Ishikawa (cell line): Measurements from ENCODE around the gene TJAP1.

ENCODE experiments used
- CEBPB ChIP-seq: IDR thresholded peaks from 2 replicates; pipeline ENCODE4 v1.6.1; 2012
- CREB1 ChIP-seq: IDR thresholded peaks from 2 replicates; pipeline ENCODE4 v1.6.1; 2012; ENCODE audit warnings: low read depth
- EGR1 ChIP-seq: IDR thresholded peaks from 2 replicates; pipeline ENCODE4 v1.6.1; 2012
- EP300 ChIP-seq: IDR thresholded peaks from 2 replicates; pipeline ENCODE4 v1.6.1; 2012; ENCODE audit warnings: borderline replicate concordance
- FOXM1 ChIP-seq: IDR thresholded peaks from 2 replicates; pipeline ENCODE4 v1.6.1; 2012; ENCODE audit warnings: low read depth, borderline replicate concordance
- MAX ChIP-seq: IDR thresholded peaks from 2 replicates; pipeline ENCODE4 v1.6.1; 2012
- NFIC ChIP-seq: IDR thresholded peaks from 2 replicates; pipeline ENCODE4 v1.6.1; 2012
- RAD21 ChIP-seq: IDR thresholded peaks from 2 replicates; pipeline ENCODE4 v1.6.1; 2012; ENCODE audit warnings: low read depth
- TAF1 ChIP-seq: IDR thresholded peaks from 2 replicates; pipeline ENCODE4 v1.6.1; 2012; ENCODE audit warnings: low read depth, mild to moderate bottlenecking
- TCF12 ChIP-seq: IDR thresholded peaks from 2 replicates; pipeline ENCODE4 v1.6.1; 2012; ENCODE audit warnings: low read depth
- TEAD4 ChIP-seq: IDR thresholded peaks from 2 replicates; pipeline ENCODE4 v1.6.1; 2012
- YY1 ChIP-seq: IDR thresholded peaks from 2 replicates; pipeline ENCODE4 v1.6.1; 2012; ENCODE audit warnings: low read depth
- ZBTB7A ChIP-seq: IDR thresholded peaks from 2 replicates; pipeline ENCODE4 v1.6.1; 2012; ENCODE audit warnings: low read depth
- TF ChIP-seq, protein P1 (sequence below): IDR thresholded peaks from 2 replicates; pipeline ENCODE4 v1.6.1; 2012; ENCODE audit warnings: low read depth, mild to moderate bottlenecking
- TF ChIP-seq, protein P2 (sequence below): IDR thresholded peaks from 2 replicates; pipeline ENCODE4 v1.6.1; 2012

TJAP1 gene

GRCh38 chr6:43509142-43509983 lies 32.0 kb downstream of the TJAP1 start:
- TF ChIP-seq MAX: peak; percentile 26; the same call in 1 of the 2 replicates
- TF ChIP-seq CREB1: no peak
- TF ChIP-seq ZBTB7A: 0 out of 2 replicates have a peak, but pooled peaks have one; percentile 1
- no peak for TF ChIP-seq RAD21
- no peak for TF ChIP-seq TCF12
- no peak for TF ChIP-seq EP300
- no peak for TF ChIP-seq CEBPB

DNA sequence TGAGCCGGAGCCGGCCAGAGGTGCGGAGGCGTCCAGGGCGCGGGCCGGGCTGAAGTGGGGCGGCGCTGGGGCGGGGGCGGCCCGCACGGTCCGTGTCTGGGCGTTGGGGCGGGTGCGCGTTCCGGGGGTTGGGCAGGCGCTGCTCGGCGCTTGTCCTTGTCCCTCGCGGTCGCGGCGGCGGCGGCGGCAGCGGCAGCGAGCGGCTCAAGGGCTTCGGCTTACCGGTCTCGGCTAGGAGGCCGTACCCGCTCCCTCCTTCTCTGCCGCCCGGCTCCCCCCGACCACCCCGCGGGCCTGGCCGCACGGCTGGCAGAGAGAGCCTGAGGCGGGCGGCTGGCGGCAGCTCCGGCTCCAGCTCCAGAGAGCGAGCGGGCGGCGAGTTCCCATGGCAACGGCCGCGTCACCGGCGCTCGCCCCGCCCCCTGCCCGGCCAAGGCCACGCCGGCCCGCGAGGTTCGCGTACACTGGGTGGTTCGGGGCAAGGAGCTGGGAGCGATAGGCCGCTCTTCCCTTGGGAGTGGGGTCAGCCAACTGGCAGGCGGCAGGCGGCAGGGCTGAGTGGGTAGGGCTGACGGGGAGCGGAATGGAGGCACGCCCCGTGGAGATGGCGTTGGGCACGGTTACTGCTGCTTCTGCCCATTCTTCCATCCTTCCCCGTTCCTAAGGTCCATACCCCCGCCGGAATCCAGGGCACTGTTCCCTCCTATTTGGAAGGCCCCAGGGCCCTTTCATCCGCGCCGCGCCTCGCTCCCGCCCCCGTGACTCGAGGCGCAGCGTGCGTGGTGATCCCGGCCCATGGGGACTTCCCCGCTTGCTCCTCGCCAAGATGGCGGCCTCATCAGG lies 32.8 kb downstream of the TJAP1 start, which contains the start of gene LRRC73:
Gene LRRC73 (minus strand): TSS at position 363 of the 843 bp plus-strand sequence. CDS start 561 bp downstream, outside the sequence.
- TF ChIP-seq EGR1 (peak; percentile 77), TEAD4 (no peak), TAF1 (peak; percentile 21; the same call in 1 of the 2 replicates), CREB1 (peak; percentile 41; the same call in 1 of the 2 replicates)

DNA sequence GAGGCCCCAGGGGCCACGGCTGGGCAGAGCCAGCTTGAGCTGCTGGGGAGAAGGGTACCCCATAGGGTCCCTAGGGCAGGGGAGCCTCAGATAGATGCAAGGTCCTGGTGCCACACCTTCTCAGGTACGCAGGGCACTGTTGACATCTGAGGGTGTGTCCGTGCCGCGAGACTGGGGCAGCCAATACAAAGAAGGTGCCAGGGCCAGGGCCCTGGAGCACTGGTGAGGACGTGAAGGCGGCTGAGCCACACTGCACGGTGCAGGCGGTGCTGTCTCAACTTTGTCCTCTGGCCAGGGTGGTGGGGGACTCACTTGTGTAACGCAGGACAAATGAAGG lies 33.4 kb downstream of the TJAP1 start:
- no peak for TF ChIP-seq TAF1
- no peak for TF ChIP-seq TCF12
- TF ChIP-seq CREB1: no peak
- no peak for TF ChIP-seq YY1
- TF ChIP-seq TEAD4: no peak
- TF ChIP-seq, protein P1, sequence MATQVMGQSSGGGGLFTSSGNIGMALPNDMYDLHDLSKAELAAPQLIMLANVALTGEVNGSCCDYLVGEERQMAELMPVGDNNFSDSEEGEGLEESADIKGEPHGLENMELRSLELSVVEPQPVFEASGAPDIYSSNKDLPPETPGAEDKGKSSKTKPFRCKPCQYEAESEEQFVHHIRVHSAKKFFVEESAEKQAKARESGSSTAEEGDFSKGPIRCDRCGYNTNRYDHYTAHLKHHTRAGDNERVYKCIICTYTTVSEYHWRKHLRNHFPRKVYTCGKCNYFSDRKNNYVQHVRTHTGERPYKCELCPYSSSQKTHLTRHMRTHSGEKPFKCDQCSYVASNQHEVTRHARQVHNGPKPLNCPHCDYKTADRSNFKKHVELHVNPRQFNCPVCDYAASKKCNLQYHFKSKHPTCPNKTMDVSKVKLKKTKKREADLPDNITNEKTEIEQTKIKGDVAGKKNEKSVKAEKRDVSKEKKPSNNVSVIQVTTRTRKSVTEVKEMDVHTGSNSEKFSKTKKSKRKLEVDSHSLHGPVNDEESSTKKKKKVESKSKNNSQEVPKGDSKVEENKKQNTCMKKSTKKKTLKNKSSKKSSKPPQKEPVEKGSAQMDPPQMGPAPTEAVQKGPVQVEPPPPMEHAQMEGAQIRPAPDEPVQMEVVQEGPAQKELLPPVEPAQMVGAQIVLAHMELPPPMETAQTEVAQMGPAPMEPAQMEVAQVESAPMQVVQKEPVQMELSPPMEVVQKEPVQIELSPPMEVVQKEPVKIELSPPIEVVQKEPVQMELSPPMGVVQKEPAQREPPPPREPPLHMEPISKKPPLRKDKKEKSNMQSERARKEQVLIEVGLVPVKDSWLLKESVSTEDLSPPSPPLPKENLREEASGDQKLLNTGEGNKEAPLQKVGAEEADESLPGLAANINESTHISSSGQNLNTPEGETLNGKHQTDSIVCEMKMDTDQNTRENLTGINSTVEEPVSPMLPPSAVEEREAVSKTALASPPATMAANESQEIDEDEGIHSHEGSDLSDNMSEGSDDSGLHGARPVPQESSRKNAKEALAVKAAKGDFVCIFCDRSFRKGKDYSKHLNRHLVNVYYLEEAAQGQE: no peak
- TF ChIP-seq RAD21: no peak
- TF ChIP-seq FOXM1: no peak
- no peak for TF ChIP-seq MAX
- no peak for TF ChIP-seq EP300
- TF ChIP-seq, protein P2, sequence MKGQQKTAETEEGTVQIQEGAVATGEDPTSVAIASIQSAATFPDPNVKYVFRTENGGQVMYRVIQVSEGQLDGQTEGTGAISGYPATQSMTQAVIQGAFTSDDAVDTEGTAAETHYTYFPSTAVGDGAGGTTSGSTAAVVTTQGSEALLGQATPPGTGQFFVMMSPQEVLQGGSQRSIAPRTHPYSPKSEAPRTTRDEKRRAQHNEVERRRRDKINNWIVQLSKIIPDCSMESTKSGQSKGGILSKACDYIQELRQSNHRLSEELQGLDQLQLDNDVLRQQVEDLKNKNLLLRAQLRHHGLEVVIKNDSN: no peak

DNA sequence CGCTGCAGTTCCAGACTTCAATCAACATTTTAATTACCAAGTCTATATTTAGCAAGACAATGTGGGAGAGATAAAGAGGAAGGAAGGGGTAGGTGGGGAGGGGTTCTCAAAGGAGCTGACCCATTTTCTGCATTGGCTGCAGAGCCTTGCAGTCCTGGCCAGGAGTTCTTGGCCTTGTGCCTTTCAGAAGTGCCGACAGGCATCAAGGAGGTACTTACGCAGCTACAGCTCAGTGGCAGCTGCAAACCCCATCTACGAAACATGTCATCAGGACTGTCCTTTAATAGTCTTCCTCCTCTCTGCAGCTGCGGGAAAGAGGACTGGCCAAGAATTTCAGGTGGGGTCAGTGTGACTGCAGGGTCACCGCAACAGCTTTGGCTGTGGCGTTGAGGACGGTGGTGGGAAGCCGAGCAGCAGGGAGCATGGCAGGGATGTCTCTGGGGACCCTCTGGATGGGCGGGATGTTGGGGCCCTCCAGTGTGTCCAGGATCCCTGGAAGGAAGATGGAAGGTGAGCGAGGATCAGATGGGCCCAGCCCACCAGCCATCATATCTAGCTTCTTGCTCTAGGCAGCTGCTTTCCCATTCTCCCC lies 34.5 kb downstream of the TJAP1 start:
- TF ChIP-seq MAX (no peak), NFIC (no peak), TEAD4 (no peak)
- TF ChIP-seq, protein P1: no peak

- TF ChIP-seq TCF12: no peak
- no peak for TF ChIP-seq TEAD4
- TF ChIP-seq YY1: no peak
Observed at GRCh38 chr6:43515808-43516207, 38.4 kb downstream of the TJAP1 start.

DNA sequence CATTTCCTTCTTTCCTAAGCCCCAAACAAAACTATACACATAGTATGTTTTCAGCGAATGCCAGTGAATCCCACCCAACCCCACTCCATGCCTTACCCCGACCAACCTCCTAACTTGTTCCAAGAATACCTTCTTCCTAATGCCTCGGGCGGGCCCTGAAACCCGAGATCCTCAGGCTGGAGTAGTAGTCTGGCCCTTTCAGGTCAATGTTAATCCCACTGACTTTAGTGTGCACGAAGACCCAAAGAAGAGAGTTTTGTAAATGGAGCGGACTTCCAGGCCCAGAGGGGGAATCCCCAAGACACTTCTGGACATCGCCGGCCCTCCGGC lies 39.0 kb downstream of the TJAP1 start:
- TF ChIP-seq MAX (no peak), CREB1 (no peak), EP300 (no peak), TCF12 (no peak), TAF1 (no peak), EGR1 (no peak), YY1 (no peak), TEAD4 (no peak), CEBPB (no peak), NFIC (no peak), RAD21 (no peak), ZBTB7A (no peak), FOXM1 (no peak)
- TF ChIP-seq, protein P1: no peak
- TF ChIP-seq, protein P2: no peak
